HepG2 (cell line): ENCODE data around the gene ALDH3B1. TPM values are rescaled to one million over a fixed set of nuclear protein-coding genes. Genes with fewer than 3 reads are reported as not detected.

Experiments used
- AGO1 ChIP-seq: fragments of 200-400 bp; formaldehyde crosslinking; IDR thresholded peaks from 2 replicates; pipeline ENCODE4 v1.6.1; 2017; ENCODE audit warnings: mild to moderate bottlenecking, low read depth, low read length, moderate library complexity; ENCODE audit not compliant: poor library complexity, severe bottlenecking
- AGO2 ChIP-seq: fragments of 200-400 bp; formaldehyde crosslinking; optimal IDR thresholded peaks from 2 replicates; pipeline ENCODE3; 2017; ENCODE audit warnings: mild to moderate bottlenecking, low read depth, low read length, moderate library complexity
- CHD2 ChIP-seq: IDR thresholded peaks from 2 replicates; pipeline ENCODE4 v1.6.1; 2011; ENCODE audit warnings: low read depth, low read length, improper control_type of control experiment
- DMAP1 ChIP-seq: IDR thresholded peaks from 2 replicates; pipeline ENCODE4 v1.6.1; 2016
- GMEB2 ChIP-seq: IDR thresholded peaks from 2 replicates; pipeline ENCODE4 v1.6.1; 2016; ENCODE audit warnings: missing biosample characterization, missing genetic modification reagents, low read depth
- HES4 ChIP-seq: sonication (generic); formaldehyde crosslinking; IDR thresholded peaks from 2 replicates; pipeline ENCODE4 v1.9.0; 2021; ENCODE audit warnings: mild to moderate bottlenecking, missing genetic modification reagents, borderline replicate concordance
- MTF2 ChIP-seq: sonication (generic); formaldehyde crosslinking; IDR thresholded peaks from 2 replicates; pipeline ENCODE4 v1.5.0; 2020; ENCODE audit warnings: missing genetic modification reagents, borderline replicate concordance
- NCOA1 ChIP-seq: sonication (generic); formaldehyde crosslinking; IDR thresholded peaks from 2 replicates; pipeline ENCODE4 v1.9.0; 2021; ENCODE audit warnings: missing genetic modification reagents
- NFATC3 ChIP-seq: sonication (generic); formaldehyde crosslinking; IDR thresholded peaks from 2 replicates; pipeline ENCODE4 v1.5.1; 2020; ENCODE audit warnings: mild to moderate bottlenecking, missing genetic modification reagents
- POGK ChIP-seq: sonication (generic); formaldehyde crosslinking; conservative IDR thresholded peaks from 2 replicates; pipeline ENCODE4 v1.8.0; 2022; ENCODE audit warnings: mild to moderate bottlenecking, moderate library complexity, missing genetic modification reagents
- SMARCC2 ChIP-seq: fragments of 450-650 bp; IDR thresholded peaks from 2 replicates; pipeline ENCODE4 v1.6.1; 2017; ENCODE audit warnings: antibody characterized with exemption, mild to moderate bottlenecking
- TBL1XR1 ChIP-seq: fragments of 150-350 bp; IDR thresholded peaks from 2 replicates; pipeline ENCODE4 v1.6.1; 2014; ENCODE audit warnings: borderline replicate concordance, low read length; ENCODE audit not compliant: partially characterized antibody
- TIGD3 ChIP-seq: sonication (generic); formaldehyde crosslinking; IDR thresholded peaks from 2 replicates; pipeline ENCODE4 v1.5.1; 2020; ENCODE audit warnings: mild to moderate bottlenecking, missing genetic modification reagents, borderline replicate concordance
- YEATS2 ChIP-seq: sonication (generic); formaldehyde crosslinking; IDR thresholded peaks from 2 replicates; pipeline ENCODE4 v1.4.0; 2020; ENCODE audit warnings: missing genetic modification reagents, borderline replicate concordance
- ZNF605 ChIP-seq: sonication (generic); formaldehyde crosslinking; IDR thresholded peaks from 2 replicates; pipeline ENCODE4 v1.8.0; 2022; ENCODE audit warnings: mild to moderate bottlenecking, missing genetic modification reagents
- ZNF639 ChIP-seq: conservative IDR thresholded peaks from 2 replicates; pipeline ENCODE4 v1.6.1; 2018; ENCODE audit warnings: missing genetic modification reagents
- ZNF781 ChIP-seq: sonication (generic); formaldehyde crosslinking; IDR thresholded peaks from 2 replicates; pipeline ENCODE4 v1.5.1; 2020; ENCODE audit warnings: borderline replicate concordance, mild to moderate bottlenecking, missing genetic modification reagents; ENCODE audit errors: not compliant biosample characterization
- ZNF839 ChIP-seq: sonication (generic); formaldehyde crosslinking; IDR thresholded peaks from 2 replicates; pipeline ENCODE4 v1.4.0; 2020; ENCODE audit warnings: missing genetic modification reagents, mild to moderate bottlenecking, borderline replicate concordance
- polyA plus RNA-seq, 8 experiments: library from polyadenylated mRNA; depleted of rRNA in 3 of 8; stranded (reverse) in 7 of 8; unstranded in 1 of 8; fragments of >200 nt; fragmentation: Illumina TruSeq in 4 of 8; extraction: Trizol in 4 of 8; gene quantifications; 2 replicates each; pipeline versions ENCODE4 v1.2.1 to v1.2.3, GENCODE V29; 2011 to 2016; ENCODE audit warnings: low read depth in 4 of 8, missing spikeins in 1 of 8, mixed read lengths in 1 of 8; ENCODE audit not compliant: insufficient read depth in 1 of 8
- total RNA-seq, 5 experiments: library from RNA; depleted of rRNA; stranded (reverse); fragments of >200 nt; fragmentation: Illumina TruSeq; extraction: Trizol; gene quantifications; 2 replicates each; pipeline ENCODE4 v1.2.3, GENCODE V29; 2016; ENCODE audit warnings: low read depth in 1 of 5

The ALDH3B1 gene
- total and polyA plus RNA-seq, 2 of the 13 experiments (the other 11 are each of a cell fraction or from before 2014, with no cell fraction given): 4.0 to 6.7 TPM

GRCh38 chr11:68030318-68031143, 20.4 kb downstream of the ALDH3B1 start, which contains the start of gene NDUFS8 (continued):
- TF ChIP-seq AGO1 (no peak), NCOA1 (CRISPR knock-in tag) (0 out of 2 replicates have a peak, but pooled peaks have one; percentile 45), ZNF605 (CRISPR knock-in tag) (peak; percentile 82), ZNF839 (CRISPR knock-in tag) (no peak), POGK (peak; percentile 65), YEATS2 (CRISPR knock-in tag) (peak; percentile 52; the same call in 1 of the 2 replicates), GMEB2 (CRISPR knock-in tag) (no peak), ZNF639 (peak; percentile 65; the same call in 1 of the 2 replicates), AGO2 (peak; percentile 79), TIGD3 (CRISPR knock-in tag) (no peak), SMARCC2 (no peak), MTF2 (CRISPR knock-in tag) (peak; percentile 92; the same call in 1 of the 2 replicates), DMAP1 (peak; percentile 82), CHD2 (0 out of 2 replicates have a peak, but pooled peaks have one; percentile 36), TBL1XR1 (no peak), HES4 (CRISPR knock-in tag) (peak; percentile 16; the same call in 1 of the 2 replicates), ZNF781 (no peak), NFATC3 (CRISPR knock-in tag) (0 out of 2 replicates have a peak, but pooled peaks have one; percentile 78)
